ENCODE results near the gene LRRC75A.

DNA sequence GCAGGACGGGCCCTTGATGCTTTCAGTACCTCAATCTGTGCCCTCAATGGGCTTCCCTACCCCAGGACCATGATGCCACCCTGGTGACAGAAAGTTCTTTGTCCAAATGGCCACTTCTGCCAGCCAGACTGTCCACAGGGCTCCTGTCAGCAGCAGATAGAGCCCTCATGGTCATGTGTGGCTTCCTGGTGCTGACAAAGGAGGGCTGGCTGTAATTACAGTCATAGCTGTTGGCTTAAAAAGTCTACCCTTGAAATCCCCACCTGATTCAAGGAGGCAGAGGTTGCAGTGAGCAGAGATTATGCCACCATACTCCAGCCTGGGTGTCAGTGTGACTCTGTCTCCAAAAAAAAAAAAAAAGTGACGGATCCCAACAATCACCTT, 73.3 kb downstream of the LRRC75A start:
- TF ChIP-seq CTCF (IDR thresholded peaks at IDR 0.05), result no peak
- no peak for TF ChIP-seq POLR2AphosphoS5 (IDR thresholded peaks at IDR 0.05)
- no peak for TF ChIP-seq EP300 (IDR thresholded peaks at IDR 0.05)
- TF ChIP-seq POLR2A (IDR thresholded peaks at IDR 0.05), result no peak

All from stomach (tissue), 4 donors.